Panc1 (cell line): ENCODE data around the gene CDC42. TPM values are rescaled to one million over a fixed set of nuclear protein-coding genes. Genes with fewer than 3 reads are reported as not detected.

Experiments
- ATAC-seq: fragments of 200-7000 bp; cut with Tn5 transposase; 2 replicates; pipeline ENCODE4 v1.9.1; 2020; ENCODE audit warnings: mild to moderate bottlenecking, moderate library complexity
- BruUV-seq: library from RNA; stranded (reverse); fragments of 400-500 nt; replicated peaks from 2 replicates; lab custom pipeline; 2021; lab: Mats Ljungman, UMichigan
- CTCF ChIA-PET: fragments of 300-600 bp; sonication (Branson Sonifier 250); formaldehyde crosslinking; loops from one replicate; lab custom pipeline; 2022; ENCODE audit warnings: antibody characterized with exemption; lab: Charles Lee
- POLR2A ChIA-PET: fragments of 300-600 bp; sonication (Branson Sonifier 250); formaldehyde crosslinking; loops from one replicate; lab custom pipeline; 2022; ENCODE audit warnings: antibody characterized with exemption; lab: Charles Lee
- DNase-seq: peaks from one replicate; pipeline ENCODE4 v3.0.0-alpha.2; 2010; ENCODE audit warnings: low read depth, low spot score
- H3K27ac ChIP-seq: 2 replicates; pipeline ENCODE4 v1.5.1; 2011; ENCODE audit warnings: mild to moderate bottlenecking, low read length, inconsistent platforms
- H3K27me3 ChIP-seq: fragments of 200-500 bp; sonication (Bioruptor generic); 2 replicates; pipeline ENCODE4 v1.6.0; 2014; ENCODE audit warnings: low read length, inconsistent platforms; ENCODE audit not compliant: control insufficient read depth, insufficient read depth
- H3K36me3 ChIP-seq: fragments of 200-500 bp; sonication (Bioruptor generic); 2 replicates; pipeline ENCODE4 v1.5.1; 2014; ENCODE audit warnings: inconsistent platforms, mild to moderate bottlenecking, low read length, moderate library complexity; ENCODE audit not compliant: control insufficient read depth, insufficient read depth
- H3K4me1 ChIP-seq: 2 replicates; pipeline ENCODE4 v1.5.1; 2011; ENCODE audit warnings: inconsistent platforms, mild to moderate bottlenecking, low read length, moderate library complexity; ENCODE audit not compliant: control insufficient read depth, insufficient read depth
- H3K4me3 ChIP-seq, 2 experiments: 2 replicates each; pipeline ENCODE4 v1.5.1; 2011 to 2012; ENCODE audit warnings: low read depth in 2 of 2, low read length in 2 of 2, mild to moderate bottlenecking in 2 of 2, inconsistent platforms in 1 of 2, moderate library complexity in 1 of 2
- H3K9me3 ChIP-seq: fragments of 200-500 bp; sonication (Bioruptor generic); 2 replicates; pipeline ENCODE4 v1.5.1; 2014; ENCODE audit warnings: low read depth, mild to moderate bottlenecking, inconsistent platforms, low read length, moderate library complexity; ENCODE audit not compliant: control insufficient read depth, insufficient read depth
- CTCF ChIP-seq: fragments of 450-650 bp; IDR thresholded peaks from 2 replicates; pipeline ENCODE4 v1.5.1; 2017; ENCODE audit warnings: mild to moderate bottlenecking
- POLR2AphosphoS5 ChIP-seq: IDR thresholded peaks from 2 replicates; pipeline ENCODE4 v1.6.1; 2012; ENCODE audit warnings: mild to moderate bottlenecking, low read depth, low read length, moderate library complexity
- REST ChIP-seq, 2 experiments: IDR thresholded peaks; 2 replicates each; pipeline ENCODE4 v1.6.1; 2011 to 2012; ENCODE audit warnings: low read depth in 2 of 2, control low read depth in 1 of 2, low read length in 1 of 2, mild to moderate bottlenecking in 1 of 2, moderate library complexity in 1 of 2; ENCODE audit not compliant: insufficient read depth in 1 of 2
- SIN3A ChIP-seq: IDR thresholded peaks from 2 replicates; pipeline ENCODE4 v1.6.1; 2012; ENCODE audit warnings: low read depth, mild to moderate bottlenecking, low read length, moderate library complexity, borderline replicate concordance; ENCODE audit not compliant: insufficient read depth
- TCF7L2 ChIP-seq: IDR thresholded peaks from 2 replicates; pipeline ENCODE4 v1.6.1; 2011; ENCODE audit warnings: mild to moderate bottlenecking, low read depth, low read length, inconsistent platforms
- in situ Hi-C: cut with HindIII; loops from 2 replicates; pipeline ENCODE4 v1.10.0; 2016; ENCODE audit warnings: low sequenced_read_pairs, low pct_unique_long_range_greater_than_20kb
- intact Hi-C: fragments of 100-400 bp; cut with micrococcal nuclease; formaldehyde crosslinking; loops from one replicate; pipeline ENCODE4 v1.10.0; 2022; ENCODE audit not compliant: unreplicated experiment
- total RNA-seq: library from RNA; stranded (reverse); gene quantifications from one replicate; pipeline ENCODE4 v1.2.1, GENCODE V29; 2021; ENCODE audit not compliant: unreplicated experiment

The CDC42 gene
- total RNA-seq, 1 experiment from 2014 or later: 240 TPM

GRCh38 chr1:22071511-22071910 lies 19.0 kb downstream of the CDC42 start:
- no peak overlapping the region for H3K4me3 ChIP-seq
- intact Hi-C loops (no loop called here), in situ Hi-C loops (no loop called here)
- TF ChIP-seq REST (IDR thresholded peaks at IDR 0.05; ENCODE audit: insufficient read depth in 1 of 2, low read depth in 2 of 2, low read length in 1 of 2) (no peak), SIN3A (no peak), CTCF (no peak), POLR2AphosphoS5 (no peak)
- DNase-seq: no peak
- no peaks in the 10 kb centered on the region for H3K9me3 ChIP-seq
- H3K4me1 ChIP-seq: peaks cover 25% of the 10 kb centered on the region
- no peaks in the 10 kb centered on the region; the same call in 1 of the 2 replicates for H3K36me3 ChIP-seq
- no peak overlapping the region for H3K27ac ChIP-seq
- CTCF ChIA-PET: no interaction called here
- no peaks in the 10 kb centered on the region for H3K27me3 ChIP-seq
- no peak for ATAC-seq
- no TSS peak for BruUV-seq
- POLR2A ChIA-PET: interaction anchor here (0.6 to 0.7 kb wide), 2 partner anchors 62 to 323 kb away, joined by 3 read pairs; no protein-coding TSS in a partner anchor

- Histone ChIP-seq H3K4me1 (peaks cover 23% of the 10 kb centered on the region), H3K36me3 (peaks cover 10% of the 10 kb centered on the region), H3K27me3 (no peaks in the 10 kb centered on the region), H3K9me3 (no peaks in the 10 kb centered on the region), H3K4me3 (no peak overlapping the region), H3K27ac (no peak overlapping the region)
- ChIA-PET POLR2A (no interaction called here), CTCF (no interaction called here)
- ATAC-seq: no peak
- no peak for DNase-seq
- TSS peak; percentile 8 for BruUV-seq
- intact Hi-C loops (no loop called here), in situ Hi-C loops (no loop called here)
- TF ChIP-seq TCF7L2: no peak
These were observed 22.3 kb downstream of the CDC42 start for GRCh38 chr1:22074803-22075202.

- BruUV-seq: no TSS peak
- Histone ChIP-seq H3K4me1 (peaks cover 23% of the 10 kb centered on the region), H3K36me3 (peaks cover 19% of the 10 kb centered on the region), H3K27ac (no peak overlapping the region), H3K9me3 (no peaks in the 10 kb centered on the region), H3K27me3 (no peaks in the 10 kb centered on the region), H3K4me3 (no peak overlapping the region)
- ATAC-seq (no peak), DNase-seq (no peak)
- TF ChIP-seq TCF7L2: no peak
- ChIA-PET CTCF (interaction anchor here (0.6 kb wide), 1 partner anchor 34 kb away, joined by 3 read pairs; no protein-coding TSS in a partner anchor), POLR2A (no interaction called here)
- in situ Hi-C loops (no loop called here), intact Hi-C loops (no loop called here)
These were observed 23.2 kb downstream of the CDC42 start for GRCh38 chr1:22075718-22076117.
